Stimulated activated naive CD8-positive, alpha-beta T cell treated with anti-CD3 and anti-CD28 coated beads, Interleukin-15, Interleukin-2, amounts not matched to agents 100 U/mL and 50 U/mL, for 24 hours (primary cell): ENCODE results near the gene HNRNPUL1.
"Not testable (repeated sequence)": the region's sequence is repeated elsewhere in the genome, so short reads cannot be mapped to it uniquely, and the experiment has no call there.

Source experiments
- ATAC-seq: fragments of 150-1000 bp; cut with Tn5 transposase; one replicate; pipeline ENCODE4 v1.10.0; 2021
- DNase-seq: peaks from one replicate; pipeline ENCODE4 v3.0.0; 2021

HNRNPUL1 gene

DNA sequence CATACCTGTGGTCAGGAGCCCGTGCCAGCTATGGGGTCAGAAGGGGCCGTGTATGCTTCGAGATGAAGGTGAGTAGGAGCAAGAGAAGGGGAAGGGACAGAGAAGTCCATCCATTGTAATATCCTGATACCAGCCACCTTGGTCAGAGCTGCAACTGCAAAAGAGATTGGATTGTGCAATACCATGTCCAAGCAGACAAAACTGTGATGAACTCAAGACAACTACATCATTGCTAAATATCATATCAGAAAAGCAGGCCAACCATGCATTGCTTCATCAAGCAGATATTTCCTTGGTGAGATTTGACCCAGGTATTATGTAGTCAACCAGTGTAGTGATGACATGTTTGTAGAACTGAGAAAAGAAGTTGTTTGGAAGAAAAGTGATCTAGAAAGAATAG, 12.1 kb downstream of the HNRNPUL1 start:
- no peak for DNase-seq
- ATAC-seq = no peak

DNA sequence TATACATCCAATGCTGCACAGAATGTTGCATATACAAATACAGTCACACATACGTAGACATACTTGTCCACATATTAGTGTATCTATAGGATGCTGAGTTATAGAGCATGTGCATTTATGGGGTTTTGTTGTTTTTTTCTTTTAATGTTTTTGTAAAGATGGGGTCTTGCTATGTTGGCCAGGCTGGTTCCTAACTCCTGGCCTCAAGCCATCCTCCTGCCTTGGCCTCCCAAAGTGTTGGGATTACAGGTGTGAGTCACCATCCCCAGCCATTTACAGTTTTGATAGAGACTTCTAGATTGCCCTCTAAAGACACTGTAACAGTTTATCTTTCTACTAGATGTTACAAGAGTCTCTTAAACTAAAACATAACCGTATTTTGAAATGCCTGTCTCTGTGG, 14.3 kb downstream of the HNRNPUL1 start:
- DNase-seq (no peak), ATAC-seq (no peak)

DNA sequence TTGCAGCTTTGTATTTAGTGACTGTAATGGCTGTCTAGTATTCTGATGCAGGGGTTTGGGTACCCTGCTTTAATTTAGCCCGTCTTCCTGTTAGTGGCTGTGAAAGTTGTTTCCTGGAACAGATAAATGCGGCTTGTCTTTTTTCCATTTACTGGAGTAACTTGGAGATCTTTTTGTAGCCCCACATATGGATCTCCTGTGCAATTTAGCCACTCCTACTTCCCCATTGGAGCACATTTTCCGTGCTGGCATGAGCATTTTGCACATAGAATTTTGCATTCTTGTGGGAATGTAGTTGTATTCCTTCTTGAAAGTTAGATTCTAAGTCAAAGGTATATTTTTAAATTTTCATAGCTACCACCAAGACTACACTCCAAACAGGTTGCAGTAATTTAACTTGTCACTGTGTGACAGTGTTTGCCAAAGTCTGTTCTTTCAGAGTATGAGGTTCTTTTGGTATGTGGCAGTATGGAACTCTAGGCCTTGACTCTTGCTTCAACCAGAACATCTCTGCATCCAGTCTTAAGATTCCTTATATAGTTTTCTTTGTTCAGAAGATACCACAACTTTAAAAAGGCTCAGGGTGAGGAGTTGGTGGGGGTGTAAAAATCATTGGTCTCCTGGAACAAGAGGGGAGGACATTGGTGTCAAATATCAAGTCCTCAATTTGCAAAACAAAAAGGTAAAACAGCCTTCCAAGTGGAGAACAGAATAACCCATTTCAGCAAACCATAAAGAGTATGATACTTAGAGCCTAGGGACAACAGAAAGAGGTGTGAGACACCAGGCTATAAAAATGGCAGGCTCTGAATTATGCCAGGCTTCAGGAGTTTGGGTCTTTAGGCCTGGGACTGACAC, 24.7 kb downstream of the HNRNPUL1 start:
- DNase-seq = no peak
- no peak for ATAC-seq

- ATAC-seq, DNase-seq: not testable (repeated sequence)
Measured at GRCh38 chr19:41289814-41290213, 25.6 kb downstream of the HNRNPUL1 start.

DNA sequence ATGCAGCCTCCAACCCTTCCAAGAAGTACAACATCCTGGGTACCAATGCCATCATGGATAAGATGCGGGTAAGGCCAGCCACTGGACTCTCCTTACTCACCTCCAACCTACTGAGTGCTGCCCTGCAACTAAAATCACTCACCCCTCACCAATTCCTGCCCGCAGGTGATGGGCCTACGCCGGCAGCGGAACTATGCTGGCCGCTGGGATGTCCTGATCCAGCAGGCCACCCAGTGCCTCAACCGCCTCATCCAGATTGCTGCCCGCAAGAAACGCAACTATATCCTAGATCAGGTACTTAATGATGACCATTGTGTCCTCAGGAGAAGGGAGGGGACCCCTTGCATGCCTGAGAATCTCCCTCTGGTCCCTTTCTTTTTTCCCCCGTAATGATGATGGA, 30.2 kb downstream of the HNRNPUL1 start:
- no peak for ATAC-seq
- DNase-seq = no peak

- ATAC-seq = no peak
- DNase-seq = no peak
Measured at GRCh38 chr19:41295499-41295898, 31.3 kb downstream of the HNRNPUL1 start.

DNA sequence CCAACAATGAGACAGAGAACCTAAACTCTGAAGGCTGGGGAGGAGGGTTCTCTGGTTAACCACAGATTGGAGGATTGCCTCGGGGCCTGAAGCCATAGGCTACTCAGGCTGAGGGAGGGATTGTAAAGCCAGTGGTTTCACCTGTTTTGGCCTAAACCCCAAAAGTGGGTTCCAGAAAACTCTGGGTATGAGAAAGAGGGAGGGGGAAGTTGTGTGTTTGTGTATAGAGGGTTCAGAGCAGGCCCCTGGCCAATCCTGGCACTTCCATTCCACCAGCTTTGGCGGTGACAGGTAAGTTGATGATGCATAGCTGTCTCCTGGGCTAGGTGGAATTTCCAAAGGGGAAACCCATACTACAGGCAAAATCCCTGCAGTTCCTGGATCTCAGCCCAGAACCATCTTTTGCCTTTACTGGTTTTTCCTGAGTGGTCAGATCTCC, 32.3 kb downstream of the HNRNPUL1 start:
- ATAC-seq = no peak
- no peak for DNase-seq

- DNase-seq = no peak
- ATAC-seq = peak; percentile 22
Measured at GRCh38 chr19:41297628-41298347, 33.6 kb downstream of the HNRNPUL1 start.

DNA sequence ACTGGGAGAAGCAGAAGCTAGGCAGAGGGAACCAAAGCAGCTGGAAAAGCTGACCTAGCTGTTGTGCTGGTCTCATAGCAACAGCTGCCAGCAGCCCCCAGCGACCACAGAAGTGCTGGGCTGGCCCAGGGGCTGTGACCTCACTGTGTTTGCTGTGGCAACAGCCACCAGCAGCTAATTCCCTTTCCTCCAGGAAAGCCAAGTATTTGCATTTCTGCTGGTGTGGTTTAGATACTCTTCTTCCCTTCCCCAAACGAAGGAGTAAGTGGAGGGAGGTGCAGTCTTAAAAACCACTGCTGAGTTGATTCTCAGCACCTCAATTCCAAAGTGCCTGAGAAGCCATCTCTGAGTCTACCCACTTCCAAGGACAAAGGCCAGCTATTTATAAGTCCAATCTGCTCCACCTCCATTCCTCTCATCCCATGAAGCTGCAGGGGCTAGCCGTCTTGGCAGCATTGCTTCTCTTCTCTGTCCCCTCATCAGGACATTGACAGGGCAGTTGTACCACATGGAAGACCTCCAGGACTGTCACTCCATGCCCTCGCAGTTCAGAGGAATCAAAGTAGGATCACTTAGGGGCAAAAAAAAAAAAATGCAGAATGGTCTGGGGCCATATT, 34.3 kb downstream of the HNRNPUL1 start:
- DNase-seq (peak; percentile 60), ATAC-seq (peak; percentile 55)

- ATAC-seq (no peak), DNase-seq (no peak)
Measured at GRCh38 chr19:41299046-41299754, 35.0 kb downstream of the HNRNPUL1 start.

- ATAC-seq = no peak
Measured at GRCh38 chr19:41299755-41300089, 35.5 kb downstream of the HNRNPUL1 start.

DNA sequence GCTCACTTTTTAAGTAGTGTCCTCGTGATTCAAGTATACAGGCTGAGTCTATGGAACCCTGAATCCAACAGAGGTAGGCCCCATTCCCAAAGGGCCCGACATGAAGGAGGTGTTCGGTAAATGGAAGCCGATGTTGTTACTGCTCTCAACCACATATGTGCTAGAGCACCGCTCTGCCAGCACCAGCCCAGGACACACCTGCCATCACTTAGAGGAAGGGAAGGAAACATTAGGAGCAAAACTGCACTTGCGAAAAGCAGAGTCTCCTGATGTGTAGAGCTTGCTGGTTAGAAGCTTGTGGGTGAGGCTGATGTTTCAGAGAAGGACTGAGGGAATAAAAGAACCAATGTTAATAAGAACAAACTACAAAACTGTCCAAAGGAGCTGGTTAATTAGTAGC, 36.4 kb downstream of the HNRNPUL1 start:
- no peak for ATAC-seq
- DNase-seq = no peak

More at GRCh38 chr19:41299755-41300089, 35.5 kb downstream of the HNRNPUL1 start:
- no peak for DNase-seq

DNA sequence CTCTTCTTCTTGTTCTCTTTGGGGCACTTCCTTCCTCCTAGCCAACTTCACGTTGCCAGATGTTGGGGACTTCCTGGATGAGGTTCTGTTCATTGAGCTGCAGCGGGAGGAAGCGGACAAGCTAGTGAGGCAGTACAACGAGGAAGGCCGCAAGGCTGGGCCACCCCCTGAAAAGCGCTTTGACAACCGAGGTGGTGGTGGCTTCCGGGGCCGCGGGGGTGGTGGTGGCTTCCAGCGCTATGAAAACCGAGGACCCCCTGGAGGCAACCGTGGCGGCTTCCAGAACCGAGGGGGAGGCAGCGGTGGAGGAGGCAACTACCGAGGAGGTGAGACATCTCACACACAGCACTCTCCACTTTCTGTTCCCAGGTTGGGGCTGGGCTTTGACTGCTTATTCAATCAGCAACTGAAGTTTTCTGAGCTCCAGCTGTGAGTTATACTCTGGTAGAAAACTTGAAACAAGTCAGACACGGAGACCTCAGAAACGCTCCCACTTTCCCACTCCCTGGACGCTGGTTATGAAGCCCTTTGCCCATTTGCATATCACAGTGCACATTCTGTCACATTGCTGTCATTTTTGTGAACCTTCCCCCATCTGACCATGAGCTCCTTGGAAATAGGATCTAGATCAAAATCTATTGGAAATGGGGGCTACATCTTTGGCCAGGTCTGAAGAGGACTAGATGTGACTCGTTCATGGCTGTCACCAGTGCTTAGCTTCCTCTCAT, 38.6 kb downstream of the HNRNPUL1 start:
- DNase-seq = peak; percentile 79
- peak; percentile 79 for ATAC-seq

DNA sequence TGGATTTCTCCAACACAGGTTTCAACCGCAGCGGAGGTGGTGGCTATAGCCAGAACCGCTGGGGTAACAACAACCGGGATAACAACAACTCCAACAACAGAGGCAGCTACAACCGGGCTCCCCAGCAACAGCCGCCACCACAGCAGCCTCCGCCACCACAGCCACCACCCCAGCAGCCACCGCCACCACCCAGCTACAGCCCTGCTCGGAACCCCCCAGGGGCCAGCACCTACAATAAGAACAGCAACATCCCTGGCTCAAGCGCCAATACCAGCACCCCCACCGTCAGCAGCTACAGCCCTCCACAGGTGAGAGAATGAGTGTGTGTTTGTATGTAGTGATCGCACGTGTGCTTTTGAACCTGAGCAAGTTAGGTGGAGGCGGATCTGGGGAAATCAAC, 39.8 kb downstream of the HNRNPUL1 start:
- no peak for DNase-seq
- ATAC-seq = no peak

DNA sequence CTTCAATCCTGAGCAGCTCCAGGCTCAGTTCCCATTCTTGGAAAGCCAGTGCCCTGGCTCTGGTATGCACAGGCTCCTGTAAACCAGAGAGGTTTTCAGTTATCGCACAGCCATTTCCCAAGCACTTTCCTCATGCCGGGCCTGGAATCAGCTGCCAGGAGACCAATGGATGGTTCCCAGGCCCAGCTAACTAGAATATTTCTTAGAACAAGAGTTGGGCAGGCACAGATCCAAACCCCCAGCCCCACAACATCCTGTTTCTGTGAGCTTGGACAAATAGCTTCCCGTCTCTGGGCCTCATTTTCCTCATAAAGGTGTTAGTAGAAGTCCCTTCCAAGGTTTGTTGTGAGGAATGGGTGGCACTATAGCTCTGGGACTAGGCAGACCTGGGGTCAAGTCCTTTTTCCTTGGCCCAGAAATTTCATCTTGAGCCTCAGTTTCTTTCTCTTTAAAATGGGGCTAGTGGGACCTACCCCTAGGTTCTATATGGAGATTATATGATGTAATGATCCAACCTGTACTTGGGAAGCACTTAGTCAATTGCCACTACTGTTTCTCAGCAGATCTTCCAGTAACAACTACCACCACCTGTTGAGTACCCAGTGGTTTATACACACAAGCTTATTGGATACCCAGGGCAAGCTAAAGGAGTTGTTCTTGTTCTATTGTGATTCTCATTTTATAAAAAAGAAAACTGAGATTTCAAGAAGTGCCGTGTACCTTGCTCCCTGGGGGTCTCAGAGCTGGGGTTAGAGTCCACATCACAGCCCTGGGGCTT, 40.7 kb downstream of the HNRNPUL1 start:
- ATAC-seq (no peak), DNase-seq (no peak)

GRCh38 chr19:41305927-41306793, 42.0 kb downstream of the HNRNPUL1 start:
- no peak for DNase-seq
- ATAC-seq = no peak

- ATAC-seq (no peak), DNase-seq (no peak)
Measured at GRCh38 chr19:41307090-41307875, 43.1 kb downstream of the HNRNPUL1 start.

- DNase-seq = no peak
- ATAC-seq = no peak
Measured at GRCh38 chr19:41307954-41308449, 43.8 kb downstream of the HNRNPUL1 start.
